Fibroblast of the aortic adventitia (primary cell): ENCODE measurements around the gene MAPRE2. TPM values are rescaled to one million over a fixed set of nuclear protein-coding genes. Genes with fewer than 3 reads are reported as not detected.

Experiments used
- DNase-seq: peaks from one replicate; pipeline ENCODE4 v3.0.0-alpha.2; 2010; ENCODE audit warnings: low read depth
- H3K4me3 ChIP-seq: 2 replicates; pipeline ENCODE4 v1.5.1; 2011; ENCODE audit warnings: low read depth, mild to moderate bottlenecking, control low read depth, low read length, moderate library complexity
- CTCF ChIP-seq: IDR thresholded peaks from 2 replicates; pipeline ENCODE4 v1.5.1; 2011; ENCODE audit warnings: mild to moderate bottlenecking, low read length, control low read depth, inconsistent platforms; ENCODE audit not compliant: insufficient read depth
- total RNA-seq: library from RNA; depleted of rRNA; stranded (reverse); fragments of >200 nt; gene quantifications from 2 replicates; pipeline ENCODE4 v1.2.3, GENCODE V29; 2012; ENCODE audit warnings: low replicate concordance

MAPRE2 gene
- total RNA-seq, 1 donor: 44.7 TPM

GRCh38 chr18:35132021-35132902, 91.0 kb downstream of the MAPRE2 start:
- TF ChIP-seq CTCF: no peak
- no peak for DNase-seq
- no peak overlapping the region for H3K4me3 ChIP-seq

DNA sequence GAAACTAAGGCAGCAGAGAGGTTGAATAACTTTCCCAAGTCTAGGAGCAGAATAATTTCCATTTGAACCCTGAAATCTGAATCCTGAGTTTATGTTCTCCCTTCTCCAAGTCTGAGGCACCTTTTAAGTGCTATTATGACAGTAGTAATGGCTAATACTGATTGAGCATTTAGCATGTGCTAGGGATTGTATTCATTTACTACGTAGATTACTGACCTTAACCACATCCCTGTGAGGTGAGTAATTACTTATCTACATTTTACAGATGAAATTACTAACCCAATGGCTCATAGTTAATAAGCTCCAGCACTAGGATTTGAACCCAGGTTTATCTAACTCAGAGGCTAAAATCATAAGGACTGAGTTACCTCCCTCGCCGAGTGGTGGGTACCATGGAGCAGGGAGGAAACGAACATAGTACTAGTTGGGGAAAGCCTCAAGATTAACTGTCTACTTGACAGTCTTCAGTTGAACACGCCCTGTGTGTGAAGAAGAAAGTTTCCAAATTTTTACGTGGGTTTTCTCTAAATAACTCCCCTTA, 93.0 kb downstream of the MAPRE2 start:
- no peak for TF ChIP-seq CTCF
- DNase-seq: no peak
- no peak overlapping the region for H3K4me3 ChIP-seq

- no peak for TF ChIP-seq CTCF
- DNase-seq: no peak
- no peak overlapping the region for H3K4me3 ChIP-seq
These were observed 93.7 kb downstream of the MAPRE2 start for GRCh38 chr18:35134791-35135531.

GRCh38 chr18:35136248-35136647, 95.0 kb downstream of the MAPRE2 start:
- no peak for TF ChIP-seq CTCF
- no peak for DNase-seq
- no peak overlapping the region for H3K4me3 ChIP-seq

GRCh38 chr18:35136885-35137284, 95.7 kb downstream of the MAPRE2 start:
- no peak for DNase-seq
- no peak for TF ChIP-seq CTCF

GRCh38 chr18:35137632-35138031, 96.4 kb downstream of the MAPRE2 start:
- no peak for TF ChIP-seq CTCF
- no peak overlapping the region for H3K4me3 ChIP-seq
- DNase-seq: no peak

More at GRCh38 chr18:35136885-35137284, 95.7 kb downstream of the MAPRE2 start:
- H3K4me3 ChIP-seq: no peak overlapping the region
